ENCODE data around the gene VPS33A. TPM values are rescaled to one million over a fixed set of nuclear protein-coding genes. Genes with fewer than 3 reads are reported as not detected.

Gene VPS33A
- total and polyA plus RNA-seq, 2 experiments from 2014 or later: 19.5 to 48.0 TPM

- Histone ChIP-seq H3F3A (replicated peaks; ENCODE audit: low read depth) (no peaks in the 10 kb centered on the region), H3K36me3 (ENCODE audit: insufficient read depth) (no peaks in the 10 kb centered on the region), H3K79me2 (replicated peaks; ENCODE audit: insufficient read depth) (no peaks in the 10 kb centered on the region), H3K27me3 (ENCODE audit: insufficient read depth) (no peaks in the 10 kb centered on the region), H3K4me1 (ENCODE audit: insufficient read depth) (no peaks in the 10 kb centered on the region), H3K4me3 (no peak overlapping the region), H4K20me1 (replicated peaks; ENCODE audit: insufficient read depth) (no peaks in the 10 kb centered on the region), H3K9me2 (ENCODE audit: insufficient read depth) (no peaks in the 10 kb centered on the region), H3K27ac (ENCODE audit: low read depth) (no peak overlapping the region), H3K4me2 (no peak overlapping the region), H2AFZ (no peak overlapping the region)
- Mint-ChIP-seq H3K4me1 (no peaks in the 10 kb centered on the region), H3K4me3 (no peak overlapping the region), H3K27ac (no peak overlapping the region), H3K27me3 (ENCODE audit: insufficient read depth, low read depth, poor library complexity) (no peaks in the 10 kb centered on the region), H3K9me3 (no peaks in the 10 kb centered on the region), H3K36me3 (ENCODE audit: low read depth) (no peaks in the 10 kb centered on the region; the same call in 2 of the 3 replicates)
- DNase-seq (ENCODE audit: low spot score) (no peak), ATAC-seq (no peak)
- no peak for TF ChIP-seq JUNB (IDR thresholded peaks at IDR 0.05; ENCODE audit: unreplicated experiment)
- no peak for TF ChIP-seq REST (IDR thresholded peaks at IDR 0.05; ENCODE audit: unreplicated experiment)
- no peak for TF ChIP-seq CTCF (conservative IDR thresholded peaks at IDR 0.05; ENCODE audit: low read depth in 2 of 2)
- TF ChIP-seq POLR2AphosphoS5 (IDR thresholded peaks at IDR 0.05; ENCODE audit: low read depth): no peak
- no peak for TF ChIP-seq ZNF331 (CRISPR knock-in tag; IDR thresholded peaks at IDR 0.05; ENCODE audit: low read depth)
- TF ChIP-seq STAT1 (IDR thresholded peaks at IDR 0.05; ENCODE audit: unreplicated experiment): no peak
- TF ChIP-seq, protein P1, sequence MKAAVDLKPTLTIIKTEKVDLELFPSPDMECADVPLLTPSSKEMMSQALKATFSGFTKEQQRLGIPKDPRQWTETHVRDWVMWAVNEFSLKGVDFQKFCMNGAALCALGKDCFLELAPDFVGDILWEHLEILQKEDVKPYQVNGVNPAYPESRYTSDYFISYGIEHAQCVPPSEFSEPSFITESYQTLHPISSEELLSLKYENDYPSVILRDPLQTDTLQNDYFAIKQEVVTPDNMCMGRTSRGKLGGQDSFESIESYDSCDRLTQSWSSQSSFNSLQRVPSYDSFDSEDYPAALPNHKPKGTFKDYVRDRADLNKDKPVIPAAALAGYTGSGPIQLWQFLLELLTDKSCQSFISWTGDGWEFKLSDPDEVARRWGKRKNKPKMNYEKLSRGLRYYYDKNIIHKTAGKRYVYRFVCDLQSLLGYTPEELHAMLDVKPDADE (IDR thresholded peaks at IDR 0.05): no peak
- no peak for TF ChIP-seq ZNF114 (CRISPR knock-in tag; IDR thresholded peaks at IDR 0.05)
- no peak for TF ChIP-seq EZH2 (IDR thresholded peaks at IDR 0.05; ENCODE audit: low read depth, unreplicated experiment)
- no peak for TF ChIP-seq EZH2phosphoT487 (IDR thresholded peaks at IDR 0.05; ENCODE audit: unreplicated experiment)
- no peak for TF ChIP-seq CREB1 (CRISPR knock-in tag; IDR thresholded peaks at IDR 0.05; ENCODE audit: low read depth)
- TF ChIP-seq NANOG (IDR thresholded peaks at IDR 0.05; ENCODE audit: borderline replicate concordance): no peak
- TF ChIP-seq, protein P2, sequence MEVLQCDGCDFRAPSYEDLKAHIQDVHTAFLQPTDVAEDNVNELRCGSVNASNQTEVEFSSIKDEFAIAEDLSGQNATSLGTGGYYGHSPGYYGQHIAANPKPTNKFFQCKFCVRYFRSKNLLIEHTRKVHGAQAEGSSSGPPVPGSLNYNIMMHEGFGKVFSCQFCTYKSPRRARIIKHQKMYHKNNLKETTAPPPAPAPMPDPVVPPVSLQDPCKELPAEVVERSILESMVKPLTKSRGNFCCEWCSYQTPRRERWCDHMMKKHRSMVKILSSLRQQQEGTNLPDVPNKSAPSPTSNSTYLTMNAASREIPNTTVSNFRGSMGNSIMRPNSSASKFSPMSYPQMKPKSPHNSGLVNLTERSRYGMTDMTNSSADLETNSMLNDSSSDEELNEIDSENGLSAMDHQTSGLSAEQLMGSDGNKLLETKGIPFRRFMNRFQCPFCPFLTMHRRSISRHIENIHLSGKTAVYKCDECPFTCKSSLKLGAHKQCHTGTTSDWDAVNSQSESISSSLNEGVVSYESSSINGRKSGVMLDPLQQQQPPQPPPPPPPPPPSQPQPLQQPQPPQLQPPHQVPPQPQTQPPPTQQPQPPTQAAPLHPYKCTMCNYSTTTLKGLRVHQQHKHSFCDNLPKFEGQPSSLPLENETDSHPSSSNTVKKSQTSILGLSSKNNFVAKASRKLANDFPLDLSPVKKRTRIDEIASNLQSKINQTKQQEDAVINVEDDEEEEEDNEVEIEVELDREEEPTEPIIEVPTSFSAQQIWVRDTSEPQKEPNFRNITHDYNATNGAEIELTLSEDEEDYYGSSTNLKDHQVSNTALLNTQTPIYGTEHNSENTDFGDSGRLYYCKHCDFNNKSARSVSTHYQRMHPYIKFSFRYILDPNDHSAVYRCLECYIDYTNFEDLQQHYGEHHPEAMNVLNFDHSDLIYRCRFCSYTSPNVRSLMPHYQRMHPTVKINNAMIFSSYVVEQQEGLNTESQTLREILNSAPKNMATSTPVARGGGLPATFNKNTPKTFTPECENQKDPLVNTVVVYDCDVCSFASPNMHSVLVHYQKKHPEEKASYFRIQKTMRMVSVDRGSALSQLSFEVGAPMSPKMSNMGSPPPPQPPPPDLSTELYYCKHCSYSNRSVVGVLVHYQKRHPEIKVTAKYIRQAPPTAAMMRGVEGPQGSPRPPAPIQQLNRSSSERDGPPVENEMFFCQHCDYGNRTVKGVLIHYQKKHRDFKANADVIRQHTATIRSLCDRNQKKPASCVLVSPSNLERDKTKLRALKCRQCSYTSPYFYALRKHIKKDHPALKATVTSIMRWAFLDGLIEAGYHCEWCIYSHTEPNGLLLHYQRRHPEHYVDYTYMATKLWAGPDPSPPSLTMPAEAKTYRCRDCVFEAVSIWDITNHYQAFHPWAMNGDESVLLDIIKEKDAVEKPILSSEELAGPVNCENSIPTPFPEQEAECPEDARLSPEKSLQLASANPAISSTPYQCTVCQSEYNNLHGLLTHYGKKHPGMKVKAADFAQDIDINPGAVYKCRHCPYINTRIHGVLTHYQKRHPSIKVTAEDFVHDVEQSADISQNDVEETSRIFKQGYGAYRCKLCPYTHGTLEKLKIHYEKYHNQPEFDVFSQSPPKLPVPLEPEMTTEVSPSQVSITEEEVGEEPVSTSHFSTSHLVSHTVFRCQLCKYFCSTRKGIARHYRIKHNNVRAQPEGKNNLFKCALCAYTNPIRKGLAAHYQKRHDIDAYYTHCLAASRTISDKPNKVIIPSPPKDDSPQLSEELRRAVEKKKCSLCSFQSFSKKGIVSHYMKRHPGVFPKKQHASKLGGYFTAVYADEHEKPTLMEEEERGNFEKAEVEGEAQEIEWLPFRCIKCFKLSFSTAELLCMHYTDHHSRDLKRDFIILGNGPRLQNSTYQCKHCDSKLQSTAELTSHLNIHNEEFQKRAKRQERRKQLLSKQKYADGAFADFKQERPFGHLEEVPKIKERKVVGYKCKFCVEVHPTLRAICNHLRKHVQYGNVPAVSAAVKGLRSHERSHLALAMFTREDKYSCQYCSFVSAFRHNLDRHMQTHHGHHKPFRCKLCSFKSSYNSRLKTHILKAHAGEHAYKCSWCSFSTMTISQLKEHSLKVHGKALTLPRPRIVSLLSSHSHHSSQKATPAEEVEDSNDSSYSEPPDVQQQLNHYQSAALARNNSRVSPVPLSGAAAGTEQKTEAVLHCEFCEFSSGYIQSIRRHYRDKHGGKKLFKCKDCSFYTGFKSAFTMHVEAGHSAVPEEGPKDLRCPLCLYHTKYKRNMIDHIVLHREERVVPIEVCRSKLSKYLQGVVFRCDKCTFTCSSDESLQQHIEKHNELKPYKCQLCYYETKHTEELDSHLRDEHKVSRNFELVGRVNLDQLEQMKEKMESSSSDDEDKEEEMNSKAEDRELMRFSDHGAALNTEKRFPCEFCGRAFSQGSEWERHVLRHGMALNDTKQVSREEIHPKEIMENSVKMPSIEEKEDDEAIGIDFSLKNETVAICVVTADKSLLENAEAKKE (CRISPR knock-in tag; IDR thresholded peaks at IDR 0.05): no peak
Observed at GRCh38 chr12:122311696-122312095, 45.4 kb upstream of the VPS33A start.

Data from GM23338 (cell line).